ENCODE data around the gene SNHG17.

- TF ChIP-seq, protein P1, sequence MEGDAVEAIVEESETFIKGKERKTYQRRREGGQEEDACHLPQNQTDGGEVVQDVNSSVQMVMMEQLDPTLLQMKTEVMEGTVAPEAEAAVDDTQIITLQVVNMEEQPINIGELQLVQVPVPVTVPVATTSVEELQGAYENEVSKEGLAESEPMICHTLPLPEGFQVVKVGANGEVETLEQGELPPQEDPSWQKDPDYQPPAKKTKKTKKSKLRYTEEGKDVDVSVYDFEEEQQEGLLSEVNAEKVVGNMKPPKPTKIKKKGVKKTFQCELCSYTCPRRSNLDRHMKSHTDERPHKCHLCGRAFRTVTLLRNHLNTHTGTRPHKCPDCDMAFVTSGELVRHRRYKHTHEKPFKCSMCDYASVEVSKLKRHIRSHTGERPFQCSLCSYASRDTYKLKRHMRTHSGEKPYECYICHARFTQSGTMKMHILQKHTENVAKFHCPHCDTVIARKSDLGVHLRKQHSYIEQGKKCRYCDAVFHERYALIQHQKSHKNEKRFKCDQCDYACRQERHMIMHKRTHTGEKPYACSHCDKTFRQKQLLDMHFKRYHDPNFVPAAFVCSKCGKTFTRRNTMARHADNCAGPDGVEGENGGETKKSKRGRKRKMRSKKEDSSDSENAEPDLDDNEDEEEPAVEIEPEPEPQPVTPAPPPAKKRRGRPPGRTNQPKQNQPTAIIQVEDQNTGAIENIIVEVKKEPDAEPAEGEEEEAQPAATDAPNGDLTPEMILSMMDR (IDR thresholded peaks at IDR 0.05; ENCODE audit: borderline replicate concordance, extremely low read depth, low read length, poor library complexity, severe bottlenecking) = no peak
- no peak for TF ChIP-seq EZH2 (IDR thresholded peaks at IDR 0.05; ENCODE audit: borderline replicate concordance, low read depth, low read length, severe bottlenecking)
These were observed 17.9 kb upstream of the SNHG17 start for GRCh38 chr20:38452880-38453624.

All from DND-41 (cell line).